Ishikawa (cell line): ENCODE data around the gene MYO7B.

Experiments
- CEBPB ChIP-seq: IDR thresholded peaks from 2 replicates; pipeline ENCODE4 v1.6.1; 2012
- FOXM1 ChIP-seq: IDR thresholded peaks from 2 replicates; pipeline ENCODE4 v1.6.1; 2012; ENCODE audit warnings: low read depth, borderline replicate concordance
- TAF1 ChIP-seq: IDR thresholded peaks from 2 replicates; pipeline ENCODE4 v1.6.1; 2012; ENCODE audit warnings: low read depth, mild to moderate bottlenecking
- YY1 ChIP-seq: IDR thresholded peaks from 2 replicates; pipeline ENCODE4 v1.6.1; 2012; ENCODE audit warnings: low read depth
- TF ChIP-seq, protein P1 (sequence below): IDR thresholded peaks from 2 replicates; pipeline ENCODE4 v1.6.1; 2012; ENCODE audit warnings: low read depth, mild to moderate bottlenecking
- TF ChIP-seq, protein P2 (sequence below): IDR thresholded peaks from 2 replicates; pipeline ENCODE4 v1.6.1; 2012

DNA sequence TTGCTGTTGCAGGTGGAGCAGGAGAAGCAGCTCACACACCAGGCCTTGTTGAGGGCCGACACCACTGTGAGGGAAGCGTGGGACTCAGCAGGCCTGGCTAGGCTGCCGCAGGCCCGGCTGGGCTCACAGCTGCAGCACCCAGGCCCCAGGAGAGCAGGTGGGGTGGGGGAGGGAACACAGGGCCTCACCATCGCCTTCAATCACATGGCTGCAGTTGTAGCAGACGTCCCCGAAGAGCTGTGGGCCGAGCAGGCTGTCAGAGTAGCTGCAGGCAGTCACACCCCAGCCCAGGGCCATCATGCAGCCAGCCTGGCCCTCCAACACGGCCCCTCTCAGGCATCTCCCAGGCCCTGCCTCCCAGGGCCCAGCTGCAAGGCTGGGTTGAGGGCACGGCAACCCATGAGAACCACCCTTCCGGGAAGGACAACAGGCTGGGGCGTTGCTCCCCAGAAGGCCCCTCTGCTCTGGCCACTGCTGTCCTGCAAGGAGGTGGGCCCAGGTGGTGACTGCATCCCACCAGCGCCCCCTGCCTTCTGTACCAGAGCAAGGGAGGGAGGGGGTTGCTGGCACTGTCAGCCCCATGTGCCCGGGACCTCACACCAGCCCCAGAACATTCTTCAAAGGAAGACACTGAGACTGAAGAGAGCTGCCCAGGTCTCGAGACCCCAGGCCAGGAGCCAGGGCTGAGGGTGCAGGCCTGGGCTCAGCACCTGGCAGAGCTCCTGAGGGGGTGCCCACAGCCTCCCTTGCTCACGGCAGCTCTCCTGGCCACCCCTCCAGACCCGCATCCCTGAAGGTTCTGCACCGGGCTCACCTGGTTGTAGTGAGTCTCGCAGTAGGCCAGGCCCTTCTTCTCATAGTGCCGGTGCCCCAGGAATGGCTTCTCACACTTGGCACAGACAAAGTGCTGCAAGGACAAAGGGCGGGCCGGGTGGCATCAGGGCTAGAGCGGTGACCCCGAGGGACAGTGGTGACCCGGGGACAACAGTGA, 104.9 kb downstream of the MYO7B start:
- TF ChIP-seq, protein P1, sequence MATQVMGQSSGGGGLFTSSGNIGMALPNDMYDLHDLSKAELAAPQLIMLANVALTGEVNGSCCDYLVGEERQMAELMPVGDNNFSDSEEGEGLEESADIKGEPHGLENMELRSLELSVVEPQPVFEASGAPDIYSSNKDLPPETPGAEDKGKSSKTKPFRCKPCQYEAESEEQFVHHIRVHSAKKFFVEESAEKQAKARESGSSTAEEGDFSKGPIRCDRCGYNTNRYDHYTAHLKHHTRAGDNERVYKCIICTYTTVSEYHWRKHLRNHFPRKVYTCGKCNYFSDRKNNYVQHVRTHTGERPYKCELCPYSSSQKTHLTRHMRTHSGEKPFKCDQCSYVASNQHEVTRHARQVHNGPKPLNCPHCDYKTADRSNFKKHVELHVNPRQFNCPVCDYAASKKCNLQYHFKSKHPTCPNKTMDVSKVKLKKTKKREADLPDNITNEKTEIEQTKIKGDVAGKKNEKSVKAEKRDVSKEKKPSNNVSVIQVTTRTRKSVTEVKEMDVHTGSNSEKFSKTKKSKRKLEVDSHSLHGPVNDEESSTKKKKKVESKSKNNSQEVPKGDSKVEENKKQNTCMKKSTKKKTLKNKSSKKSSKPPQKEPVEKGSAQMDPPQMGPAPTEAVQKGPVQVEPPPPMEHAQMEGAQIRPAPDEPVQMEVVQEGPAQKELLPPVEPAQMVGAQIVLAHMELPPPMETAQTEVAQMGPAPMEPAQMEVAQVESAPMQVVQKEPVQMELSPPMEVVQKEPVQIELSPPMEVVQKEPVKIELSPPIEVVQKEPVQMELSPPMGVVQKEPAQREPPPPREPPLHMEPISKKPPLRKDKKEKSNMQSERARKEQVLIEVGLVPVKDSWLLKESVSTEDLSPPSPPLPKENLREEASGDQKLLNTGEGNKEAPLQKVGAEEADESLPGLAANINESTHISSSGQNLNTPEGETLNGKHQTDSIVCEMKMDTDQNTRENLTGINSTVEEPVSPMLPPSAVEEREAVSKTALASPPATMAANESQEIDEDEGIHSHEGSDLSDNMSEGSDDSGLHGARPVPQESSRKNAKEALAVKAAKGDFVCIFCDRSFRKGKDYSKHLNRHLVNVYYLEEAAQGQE = no peak
- TF ChIP-seq CEBPB (no peak), TAF1 (no peak), YY1 (no peak), FOXM1 (no peak)
- TF ChIP-seq, protein P2, sequence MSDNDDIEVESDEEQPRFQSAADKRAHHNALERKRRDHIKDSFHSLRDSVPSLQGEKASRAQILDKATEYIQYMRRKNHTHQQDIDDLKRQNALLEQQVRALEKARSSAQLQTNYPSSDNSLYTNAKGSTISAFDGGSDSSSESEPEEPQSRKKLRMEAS = no peak
